ENCODE measurements around the gene PRR22. TPM values are rescaled to one million over a fixed set of nuclear protein-coding genes. Genes with fewer than 3 reads are reported as not detected.
"Not testable (repeated sequence)": the region's sequence is repeated elsewhere in the genome, so short reads cannot be mapped to it uniquely, and the experiment has no call there.

Gene PRR22
- total RNA-seq, 2 donors from 2014 or later, result 4.6 to 4.7 TPM

- H3K36me3 Mint-ChIP-seq (ENCODE audit: insufficient read depth in 2 of 2), result no peaks in the 10 kb centered on the region
- ATAC-seq (replicated peaks in 1 of 2), result no peak
- no peak for DNase-seq
- H3K27me3 Mint-ChIP-seq (ENCODE audit: low read depth), result peaks cover 8% of the 10 kb centered on the region
- no peaks in the 10 kb centered on the region for H3K4me1 Mint-ChIP-seq (ENCODE audit: low read depth)
- no peaks in the 10 kb centered on the region for H3K9me3 Mint-ChIP-seq
- no peak overlapping the region for H3K4me3 Mint-ChIP-seq
- no peak overlapping the region for H3K27ac Mint-ChIP-seq
Measured at GRCh38 chr19:5743630-5744029, 40.9 kb downstream of the PRR22 start.

GRCh38 chr19:5742051-5742450, 42.5 kb downstream of the PRR22 start:
- H3K27ac Mint-ChIP-seq, result no peak overlapping the region
- no peak for DNase-seq
- no peaks in the 10 kb centered on the region for H3K4me1 Mint-ChIP-seq (ENCODE audit: low read depth)
- H3K27me3 Mint-ChIP-seq (ENCODE audit: low read depth), result peaks cover 8% of the 10 kb centered on the region
- ATAC-seq (replicated peaks in 1 of 2), result no peak
- no peak overlapping the region for H3K4me3 Mint-ChIP-seq
- H3K9me3 Mint-ChIP-seq, result no peaks in the 10 kb centered on the region
- no peaks in the 10 kb centered on the region for H3K36me3 Mint-ChIP-seq (ENCODE audit: insufficient read depth in 2 of 2)

- H3K36me3 Mint-ChIP-seq (ENCODE audit: insufficient read depth in 2 of 2), result no peaks in the 10 kb centered on the region
- no peak overlapping the region for H3K27ac Mint-ChIP-seq
- H3K4me3 Mint-ChIP-seq, result no peak overlapping the region
- ATAC-seq (replicated peaks in 1 of 2) (no peak), DNase-seq (no peak)
- H3K27me3 Mint-ChIP-seq (ENCODE audit: low read depth), result peaks cover 1% of the 10 kb centered on the region
- no peaks in the 10 kb centered on the region for H3K9me3 Mint-ChIP-seq
- H3K4me1 Mint-ChIP-seq (ENCODE audit: low read depth), result no peaks in the 10 kb centered on the region
Measured at GRCh38 chr19:5738423-5738822, 46.1 kb downstream of the PRR22 start.

- not testable (repeated sequence) for H3K4me3 Mint-ChIP-seq; ATAC-seq (replicated peaks in 1 of 2); H3K9me3 Mint-ChIP-seq; DNase-seq; H3K27ac Mint-ChIP-seq; H3K36me3 Mint-ChIP-seq (ENCODE audit: insufficient read depth in 2 of 2); H3K27me3 Mint-ChIP-seq (ENCODE audit: low read depth); H3K4me1 Mint-ChIP-seq (ENCODE audit: low read depth)
Measured at GRCh38 chr19:5733172-5733571, 51.4 kb downstream of the PRR22 start.

Other genes with a start within 250 kb of the PRR22 start
- under 1 TPM; 0.91 to 0.93 TPM for gene TINCR, start 216.8 kb downstream of the PRR22 start, total RNA-seq
- gene SAFB2, start 162.0 kb downstream of the PRR22 start, total RNA-seq, result 100 to 1,000 TPM in 1 of 2 donors, 10 to 100 TPM in 1; 83.2 to 106 TPM
- gene SAFB, start 161.7 kb downstream of the PRR22 start, total RNA-seq, result 100 to 1,000 TPM; 108 to 112 TPM
- gene MICOS13, start 104.2 kb downstream of the PRR22 start, total RNA-seq, result 10 to 100 TPM; 33.8 to 34.1 TPM
- gene HSD11B1L, start 103.7 kb downstream of the PRR22 start, total RNA-seq, result 1 to 10 TPM; 3.0 to 5.1 TPM
- 1,000 to 10,000 TPM; 1,272 to 1,302 TPM for gene RPL36, start 94.5 kb downstream of the PRR22 start, total RNA-seq
- 100 to 1,000 TPM; 262 to 266 TPM for gene LONP1, start 64.6 kb downstream of the PRR22 start, total RNA-seq
- not detected for gene CATSPERD, start 64.1 kb downstream of the PRR22 start, total RNA-seq
- gene DUS3L, start 6.4 kb upstream of the PRR22 start, total RNA-seq, result 10 to 100 TPM; 40.7 to 55.8 TPM
- gene NRTN, start 20.3 kb upstream of the PRR22 start, total RNA-seq, result 1 to 10 TPM; 2.7 to 3.7 TPM
- gene FUT6, start 55.0 kb upstream of the PRR22 start, total RNA-seq, result under 1 TPM in 1 of 2 donors, not detected in 1; 0.21 TPM
- 1 to 10 TPM; 1.7 to 3.6 TPM for gene FUT3, start 66.7 kb upstream of the PRR22 start, total RNA-seq
- gene FUT5, start 85.8 kb upstream of the PRR22 start, total RNA-seq, result 1 to 10 TPM in 1 of 2 donors, under 1 TPM in 1; 0.44 to 1.7 TPM
- 100 to 1,000 TPM; 158 to 174 TPM for gene NDUFA11, start 119.0 kb upstream of the PRR22 start, total RNA-seq
- gene VMAC, start 120.1 kb upstream of the PRR22 start, total RNA-seq, result 10 to 100 TPM in 1 of 2 donors, 1 to 10 TPM in 1; 8.7 to 10.5 TPM
- gene CAPS, start 129.5 kb upstream of the PRR22 start, total RNA-seq, result 10 to 100 TPM; 12.9 to 20.9 TPM
- gene RANBP3, start 193.4 kb upstream of the PRR22 start, total RNA-seq, result 100 to 1,000 TPM in 1 of 2 donors, 10 to 100 TPM in 1; 89.2 to 108 TPM

All from activated T-cell treated with anti-CD3 and anti-CD28 coated beads, Interleukin-2, amount 50 U/mL, for 72 hours (primary cell).